HG03108 (cell line): ENCODE results near the gene TSHR.
A peak's percentile ranks its signal among the peaks of the same experiment; 100 is the strongest.
"Not testable (repeated sequence)": the region's sequence is repeated elsewhere in the genome, so short reads cannot be mapped to it uniquely, and the experiment has no call there.

Experiments used
- ATAC-seq: cut with Tn5 transposase; IDR thresholded peaks from one replicate; pipeline ENCODE4 v1.9.1; 2021; ENCODE audit warnings: moderate library complexity; ENCODE audit not compliant: unreplicated experiment

TSHR gene

GRCh38 chr14:81067156-81067555 is 111.7 kb downstream of the TSHR start:
- ATAC-seq: no peak

DNA sequence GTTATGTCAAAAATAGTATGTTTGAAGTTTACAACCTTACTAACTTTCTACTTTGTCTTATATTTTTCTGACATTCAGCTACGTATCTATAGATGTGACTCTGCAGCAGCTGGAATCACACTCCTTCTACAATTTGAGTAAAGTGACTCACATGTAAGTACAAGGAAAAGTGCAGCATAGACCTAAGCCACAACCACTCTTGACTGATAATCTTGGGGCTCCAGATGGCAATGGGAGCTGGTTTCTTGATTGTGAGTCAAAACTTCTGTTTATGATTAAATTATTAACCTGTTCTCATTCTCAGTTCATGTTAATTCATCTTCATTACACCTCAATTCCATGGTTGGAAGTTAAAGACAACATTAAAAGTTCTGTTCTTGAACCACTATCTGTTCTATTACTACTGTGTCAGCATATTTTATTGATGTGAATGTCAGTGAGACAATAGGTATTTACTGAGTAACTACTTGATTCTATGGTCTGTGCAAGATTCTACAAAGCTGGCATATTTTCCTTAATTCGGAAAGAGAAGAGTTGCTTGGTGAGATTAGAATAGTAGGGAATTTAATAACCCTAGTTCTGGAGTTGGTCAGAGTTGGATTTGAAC is 112.9 kb downstream of the TSHR start:
- ATAC-seq: no peak

DNA sequence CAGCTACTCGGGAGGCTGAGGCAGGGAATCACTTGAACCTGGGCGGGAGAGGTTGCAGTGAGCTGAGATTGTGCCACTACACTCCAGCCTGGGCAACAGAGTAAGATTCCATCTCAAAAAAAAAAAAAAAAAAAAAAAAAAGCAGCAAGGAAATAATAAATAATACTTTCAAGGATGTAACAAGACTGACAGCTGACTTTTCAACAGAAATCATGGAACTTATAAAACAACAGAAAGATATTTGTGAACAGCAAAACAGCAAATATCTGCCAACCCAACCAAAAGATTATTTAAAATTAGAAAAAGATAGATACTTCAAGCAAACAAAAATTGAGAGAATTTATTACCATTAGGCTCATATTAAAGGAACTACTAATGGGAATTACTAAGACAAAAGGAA is 115.1 kb downstream of the TSHR start:
- ATAC-seq: no peak

DNA sequence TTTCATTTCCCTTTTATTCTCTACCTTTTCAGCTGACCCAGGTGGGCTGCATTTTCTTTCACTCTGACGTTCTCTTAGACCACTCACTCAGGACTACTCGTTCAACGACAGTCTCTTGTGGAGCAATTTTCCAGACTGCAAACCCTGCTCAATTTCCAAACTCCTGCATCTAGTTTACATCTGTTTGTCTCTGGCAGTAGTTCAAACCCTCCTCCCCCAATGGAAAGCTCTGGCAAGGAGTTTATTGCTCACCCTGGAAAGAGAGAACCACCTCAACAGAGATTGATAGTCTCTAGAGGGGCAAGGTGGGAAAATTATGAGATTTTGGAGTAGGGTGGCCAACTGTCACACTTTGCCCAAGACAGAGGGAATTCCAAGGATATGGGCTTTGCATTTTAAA is 130.2 kb downstream of the TSHR start:
- no peak for ATAC-seq

DNA sequence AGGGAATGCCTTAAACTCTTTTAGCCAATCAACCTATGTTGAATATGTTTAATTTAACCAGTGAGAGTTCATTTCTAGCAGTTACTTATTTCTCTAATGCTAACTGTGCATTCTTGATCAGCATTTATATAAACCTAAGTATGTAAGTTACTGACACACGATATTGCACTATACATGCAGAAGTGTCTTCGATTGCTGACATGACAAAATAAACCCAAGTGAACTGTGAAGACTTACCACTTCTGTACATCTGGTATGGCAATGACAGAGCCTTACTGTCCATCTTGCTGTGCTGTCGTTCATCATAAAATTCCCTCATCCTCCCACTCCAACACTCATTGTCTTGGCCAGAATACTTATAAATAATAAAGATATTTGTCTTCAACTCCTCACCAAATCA is 131.8 kb downstream of the TSHR start:
- ATAC-seq: no peak

GRCh38 chr14:81091139-81091538 is 135.7 kb downstream of the TSHR start:
- ATAC-seq: no peak

DNA sequence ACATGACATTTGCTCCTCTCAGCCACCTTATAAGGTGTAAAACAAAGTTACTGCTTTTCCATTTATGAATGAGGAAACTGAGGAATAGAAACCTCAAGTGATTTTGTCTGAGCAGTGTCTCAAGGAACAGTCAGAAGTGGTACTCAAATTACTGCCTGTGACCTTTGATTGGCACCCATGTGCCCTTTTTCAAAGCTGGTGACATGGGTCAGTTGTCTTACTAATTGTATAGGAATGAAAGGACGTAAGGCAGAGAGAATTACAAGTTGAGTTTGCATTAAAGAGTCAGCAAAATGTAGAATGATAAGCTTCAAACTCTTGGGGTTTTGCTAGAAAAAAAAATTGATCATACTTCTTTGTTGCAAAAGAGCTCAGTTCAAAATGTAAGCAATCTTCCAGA is 136.2 kb downstream of the TSHR start:
- ATAC-seq: no peak

- ATAC-seq: no peak
Measured at GRCh38 chr14:81093651-81094050, 138.2 kb downstream of the TSHR start.

- no peak for ATAC-seq
Measured at GRCh38 chr14:81095539-81095938, 140.1 kb downstream of the TSHR start.

DNA sequence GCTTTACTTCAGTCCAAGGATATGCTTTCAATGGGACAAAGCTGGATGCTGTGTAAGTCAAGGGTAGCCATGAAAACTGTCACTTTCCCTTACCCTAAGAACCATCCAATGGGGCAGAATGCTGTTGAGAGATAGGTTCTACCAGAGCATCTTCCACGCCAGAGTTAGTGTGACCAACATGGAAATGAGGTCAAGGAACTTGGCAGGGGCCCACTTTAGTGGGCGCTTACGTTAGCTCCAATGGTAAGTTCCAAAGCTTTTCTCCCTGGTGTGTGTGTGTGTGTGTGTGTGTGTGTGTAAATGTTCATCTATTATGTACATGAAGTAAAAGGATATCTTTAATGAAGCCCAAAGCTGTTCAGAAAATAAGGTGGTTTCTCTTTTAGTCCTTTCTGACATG is 141.2 kb downstream of the TSHR start:
- ATAC-seq: no peak

GRCh38 chr14:81102217-81102616 is 146.8 kb downstream of the TSHR start:
- ATAC-seq: no peak

DNA sequence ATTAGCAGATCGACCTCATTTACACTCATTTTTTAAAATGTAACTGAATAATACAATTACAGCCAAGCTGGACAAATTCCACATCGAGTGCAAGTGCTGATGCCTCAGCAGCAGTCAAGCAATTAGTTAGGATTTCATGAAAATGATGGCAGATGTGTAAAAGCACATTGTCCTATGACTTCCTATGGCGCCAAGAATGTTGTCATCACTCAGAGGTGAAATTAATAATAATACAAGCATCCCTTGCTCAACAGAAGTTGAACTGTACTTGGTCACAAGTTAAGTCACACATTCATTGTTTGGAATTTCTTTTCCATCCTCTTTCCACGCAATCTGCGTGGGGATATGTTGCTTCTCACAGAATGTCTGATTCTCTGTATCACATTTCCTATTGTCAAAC is 148.0 kb downstream of the TSHR start:
- no peak for ATAC-seq

- ATAC-seq: no peak
Measured at GRCh38 chr14:81105378-81105777, 150.0 kb downstream of the TSHR start.

GRCh38 chr14:81105961-81106360 is 150.5 kb downstream of the TSHR start:
- ATAC-seq: no peak

- ATAC-seq: no peak
Measured at GRCh38 chr14:81110186-81110585, 154.8 kb downstream of the TSHR start.

- ATAC-seq: no peak
Measured at GRCh38 chr14:81113176-81113575, 157.8 kb downstream of the TSHR start.

DNA sequence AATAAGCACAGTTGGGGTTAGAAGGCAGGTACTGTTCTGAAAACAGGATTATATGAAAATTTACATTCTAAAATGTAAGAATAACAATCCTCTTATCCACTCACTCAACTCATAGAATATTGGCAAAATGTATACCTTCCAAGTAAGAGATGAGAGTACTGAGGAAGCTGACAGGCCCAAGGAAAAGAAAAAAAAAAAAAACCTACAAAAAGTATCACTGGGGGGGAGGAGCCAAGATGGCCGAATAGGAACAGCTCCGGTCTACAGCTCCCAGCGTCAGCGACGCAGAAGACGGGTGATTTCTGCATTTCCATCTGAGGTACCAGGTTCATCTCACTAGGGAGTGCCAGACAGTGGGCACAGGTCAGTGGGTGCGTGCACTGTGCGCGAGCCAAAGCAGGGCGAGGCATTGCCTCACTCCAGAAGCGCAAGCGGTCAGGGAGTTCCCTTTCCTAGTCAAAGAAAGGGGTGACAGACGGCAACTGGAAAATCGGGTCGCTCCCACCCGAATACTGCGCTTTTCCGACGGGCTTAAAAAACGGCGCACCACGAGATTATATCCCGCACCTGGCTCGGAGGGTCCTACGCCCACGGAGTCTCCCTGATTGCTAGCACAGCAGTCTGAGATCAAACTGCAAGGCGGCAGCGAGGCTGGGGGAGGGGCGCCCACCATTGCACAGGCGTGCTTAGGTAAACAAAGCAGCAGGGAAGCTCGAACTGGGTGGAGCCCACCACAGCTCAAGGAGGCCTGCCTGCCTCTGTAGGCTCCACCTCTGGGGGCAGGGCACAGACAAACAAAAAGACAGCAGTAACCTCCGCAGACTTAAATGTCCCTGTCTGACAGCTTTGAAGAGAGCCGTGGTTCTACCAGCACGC is 158.8 kb downstream of the TSHR start:
- ATAC-seq: not testable (repeated sequence)

DNA sequence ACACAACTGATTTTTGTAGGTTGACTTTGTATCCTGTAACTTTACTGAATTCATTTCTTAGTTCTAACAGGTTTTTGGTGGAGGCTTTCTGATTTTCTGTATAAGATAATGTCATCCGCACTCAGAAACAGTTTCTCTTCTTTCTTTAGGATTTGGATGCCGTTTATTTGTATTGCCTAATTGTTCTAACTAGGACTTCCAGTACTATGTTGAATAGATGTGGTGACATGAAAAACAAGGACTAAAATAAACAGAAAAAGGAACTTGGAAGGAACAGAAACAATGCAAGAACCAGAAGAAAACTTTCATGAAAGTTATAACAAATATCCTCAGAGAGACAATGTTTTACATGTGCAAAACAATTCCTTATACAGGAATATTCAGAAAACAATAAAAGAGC is 165.1 kb downstream of the TSHR start:
- no peak for ATAC-seq

GRCh38 chr14:81122326-81122725 is 166.9 kb downstream of the TSHR start:
- ATAC-seq: peak; percentile 99

DNA sequence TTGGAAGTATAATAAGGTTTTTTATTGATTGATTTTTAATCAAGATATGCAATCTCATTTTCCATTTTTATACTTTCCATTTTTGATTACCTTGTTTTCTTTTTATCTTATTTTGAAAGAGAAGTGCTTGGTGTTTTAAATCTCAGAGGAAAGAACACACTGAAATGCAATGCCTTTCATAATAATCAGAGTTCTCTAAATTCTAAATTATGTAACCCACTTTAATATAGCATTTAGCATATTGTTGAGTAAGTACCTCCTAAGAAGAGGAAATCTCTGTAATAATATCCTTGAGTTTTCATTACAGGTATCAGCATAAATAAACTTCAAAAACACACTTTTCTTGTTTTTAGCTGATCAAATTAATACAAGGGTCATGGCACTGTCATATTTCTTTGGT is 168.4 kb downstream of the TSHR start:
- ATAC-seq: no peak

DNA sequence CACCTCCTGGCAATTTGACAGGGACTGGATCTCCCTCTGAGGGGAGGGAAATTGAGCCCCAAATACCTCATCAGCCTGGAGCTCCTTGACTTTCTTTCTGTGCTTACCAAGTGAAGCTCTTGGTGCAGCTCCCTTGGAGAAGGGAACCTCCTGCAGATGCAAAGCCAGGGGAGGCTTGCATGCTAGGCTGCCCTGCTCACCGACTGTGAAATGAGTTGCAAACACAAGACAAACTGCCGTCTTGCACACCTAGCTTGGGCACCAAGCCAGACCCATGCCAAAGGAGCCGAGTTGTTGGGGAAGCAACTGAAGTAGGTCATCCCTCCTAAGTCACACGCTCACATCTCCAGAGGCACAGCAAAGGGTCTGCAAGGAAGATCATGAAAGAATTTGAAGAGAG is 170.1 kb downstream of the TSHR start:
- no peak for ATAC-seq

GRCh38 chr14:81127785-81128184 is 172.4 kb downstream of the TSHR start:
- ATAC-seq: no peak

GRCh38 chr14:81129242-81129641 is 173.8 kb downstream of the TSHR start:
- no peak for ATAC-seq
